ENCODE data around the gene TNRC6A.
"Not testable (repeated sequence)": the region's sequence is repeated elsewhere in the genome, so short reads cannot be mapped to it uniquely, and the experiment has no call there.

DNA sequence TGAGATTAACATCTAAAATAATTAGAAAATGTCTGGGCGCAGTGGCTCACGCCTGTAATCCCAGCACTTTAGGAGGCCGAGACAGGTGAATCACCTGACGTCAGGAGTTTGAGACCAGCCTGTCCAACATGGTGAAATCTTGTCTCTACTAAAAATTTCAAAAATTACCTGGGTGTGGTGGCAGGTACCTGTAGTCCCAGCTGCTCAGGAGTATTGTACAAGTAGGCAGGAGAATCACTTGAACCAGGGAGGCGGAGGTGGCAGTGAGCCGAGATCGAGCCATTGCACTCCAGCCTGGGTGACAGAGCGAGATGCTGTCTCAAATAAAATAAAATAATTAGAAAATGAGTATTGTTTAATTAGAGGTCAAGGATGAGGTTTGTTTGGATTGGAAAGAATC lies 13.2 kb downstream of the TNRC6A start:
- not testable (repeated sequence) for TF ChIP-seq CTCF, POLR2A (IDR thresholded peaks at IDR 0.05)

Measured in right lobe of liver (tissue), 4 donors.